HuH-7.5 (cell line): ENCODE data around the gene CDK6.

Experiments
- DNase-seq: peaks from one replicate; pipeline ENCODE4 v3.0.0; 2011; ENCODE audit warnings: low spot score

Gene CDK6

DNA sequence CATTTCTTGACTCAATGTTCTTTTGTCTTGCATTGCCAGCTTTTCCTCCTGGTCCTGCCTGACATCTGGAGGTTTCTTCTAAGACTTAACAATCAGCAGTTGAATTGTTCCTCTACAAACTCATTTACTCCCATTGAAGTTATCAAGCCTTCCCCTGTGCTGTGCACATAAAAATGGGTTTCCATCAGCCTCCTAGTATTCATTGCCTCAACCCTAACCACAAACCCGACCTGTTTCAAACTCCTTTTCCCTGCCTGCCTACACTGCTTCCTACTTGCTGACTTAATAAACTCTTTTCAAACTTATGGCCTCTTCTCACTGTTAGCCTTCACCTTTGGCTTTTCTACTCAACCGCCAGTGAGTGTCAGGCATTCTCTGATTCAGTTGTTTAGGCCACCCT lies 9.4 kb upstream of the CDK6 start:
- no peak for DNase-seq

DNA sequence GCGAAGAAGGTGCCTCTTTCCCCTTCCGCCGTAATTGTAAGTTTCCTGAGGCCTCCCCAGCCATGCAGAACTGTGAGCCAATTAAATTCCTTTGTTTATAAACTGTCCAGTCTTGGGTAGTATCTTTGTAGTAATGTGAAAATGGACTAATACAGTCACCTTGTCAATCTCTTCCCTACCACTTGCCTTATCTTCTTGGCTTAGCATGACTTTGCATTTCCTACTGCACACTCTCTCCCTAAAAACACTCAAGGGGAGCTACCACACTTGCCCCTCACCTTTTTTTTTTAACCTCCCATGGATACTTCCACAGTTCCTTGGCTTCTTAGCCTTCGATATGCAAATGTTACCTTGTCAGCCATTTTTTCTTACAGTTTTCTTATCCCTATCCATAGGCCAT lies 7.4 kb upstream of the CDK6 start:
- DNase-seq: no peak

DNA sequence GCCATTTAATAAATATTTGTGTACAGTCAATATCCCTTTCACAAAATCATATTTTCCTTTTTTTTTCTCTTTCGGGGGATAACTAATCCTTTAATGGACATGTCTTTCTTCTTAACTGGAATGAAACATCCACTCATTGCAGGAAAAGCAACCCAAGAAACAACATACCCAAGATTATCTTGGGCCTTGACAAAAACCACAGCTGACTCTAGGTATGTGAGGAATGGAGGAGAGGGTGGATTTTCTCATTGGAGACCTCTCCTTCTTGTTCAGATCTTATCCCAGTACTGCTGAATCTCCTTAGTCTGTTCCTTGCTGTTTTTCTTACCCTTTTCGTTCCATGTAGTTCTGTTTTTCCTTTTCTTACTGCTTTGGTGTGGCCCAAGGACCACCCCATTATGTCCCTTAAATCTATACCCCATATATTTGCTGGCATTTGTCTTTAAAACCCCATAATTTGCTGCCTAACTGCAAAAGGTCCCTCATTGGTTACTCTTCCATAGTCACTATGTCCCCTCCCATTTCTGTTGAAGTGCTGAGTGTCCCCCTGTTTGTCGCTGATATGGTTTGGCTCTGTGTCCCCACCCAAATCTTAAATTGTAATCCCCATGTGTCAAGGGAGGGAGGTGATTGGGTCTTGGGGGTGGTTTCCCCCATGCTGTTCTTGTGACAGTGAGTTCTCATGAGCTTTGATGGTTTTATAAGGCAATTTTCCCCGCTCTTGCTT lies 6.8 kb upstream of the CDK6 start:
- DNase-seq: no peak

DNA sequence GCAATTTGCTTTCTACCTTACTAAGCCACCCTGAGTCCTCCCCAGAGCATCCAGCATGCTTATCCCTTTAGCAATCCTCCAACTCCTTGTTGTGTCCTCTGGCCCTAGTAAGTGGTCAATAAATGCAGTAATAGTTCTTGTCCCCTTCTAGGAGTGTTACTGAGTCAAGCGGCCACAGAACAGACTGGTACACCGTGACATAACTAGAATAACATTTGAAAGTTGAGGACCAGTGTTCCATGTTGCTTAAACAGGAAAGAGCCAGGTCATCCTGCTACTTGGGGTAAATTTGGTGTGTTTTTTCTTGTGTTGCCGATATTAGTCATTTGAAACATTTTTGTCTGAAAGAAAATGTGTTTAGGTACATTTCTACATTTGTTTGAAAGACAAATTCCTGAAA lies 4.8 kb upstream of the CDK6 start:
- DNase-seq: no peak

DNA sequence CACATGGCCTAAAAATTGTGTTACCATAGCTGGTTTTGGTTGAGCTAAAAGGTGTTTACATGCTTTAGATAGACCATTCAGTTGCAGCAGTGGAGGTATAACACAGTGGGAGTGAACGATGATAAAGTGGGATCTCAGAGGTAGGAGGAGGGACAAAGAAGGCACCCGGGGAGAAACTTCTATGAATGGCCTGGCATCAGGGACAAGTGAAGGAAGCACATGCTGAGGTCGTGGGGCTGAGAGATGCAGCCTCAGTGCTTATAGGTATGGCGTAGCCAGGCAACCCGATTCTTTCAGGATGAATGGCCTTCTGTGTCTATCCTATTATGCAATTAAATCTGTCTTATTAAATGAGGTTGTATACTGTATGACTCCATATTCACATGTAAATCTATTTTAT lies 3.9 kb upstream of the CDK6 start:
- DNase-seq: no peak

DNA sequence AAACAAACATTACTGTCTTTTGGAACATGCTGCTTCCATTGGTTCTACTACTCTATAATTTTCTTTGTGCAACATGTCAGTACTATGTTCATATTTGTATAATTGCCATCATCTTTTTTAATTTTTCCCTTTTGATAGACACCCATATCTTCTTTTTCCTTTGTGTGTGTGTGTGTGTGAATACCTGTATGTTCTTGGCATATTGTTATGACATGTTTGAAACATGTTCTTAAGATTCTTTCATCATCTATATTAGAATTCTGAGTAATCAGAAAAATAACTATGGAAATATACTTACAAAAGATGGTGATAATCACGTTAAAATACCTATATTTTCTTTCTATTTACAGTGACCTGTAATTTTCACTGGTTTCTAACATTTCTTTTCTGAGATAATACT lies 3.5 kb upstream of the CDK6 start:
- no peak for DNase-seq

DNA sequence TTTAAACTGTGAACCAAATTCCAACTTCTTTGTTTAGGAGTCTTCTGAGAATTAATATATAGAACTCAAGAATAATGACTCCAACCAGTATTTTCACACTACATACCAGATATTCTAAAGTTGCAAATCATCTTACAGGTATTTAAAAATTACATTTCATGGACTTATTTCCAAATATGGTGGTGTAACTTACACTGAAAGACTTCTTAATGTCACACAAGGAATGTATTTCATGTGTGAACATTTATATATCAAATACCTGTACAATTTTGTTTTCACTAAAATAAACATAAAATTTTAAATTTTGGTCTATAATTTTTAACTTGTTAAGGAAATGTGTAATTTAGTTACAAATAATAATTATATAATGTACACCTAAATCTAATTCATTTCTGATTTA lies 2.6 kb upstream of the CDK6 start:
- no peak for DNase-seq

DNA sequence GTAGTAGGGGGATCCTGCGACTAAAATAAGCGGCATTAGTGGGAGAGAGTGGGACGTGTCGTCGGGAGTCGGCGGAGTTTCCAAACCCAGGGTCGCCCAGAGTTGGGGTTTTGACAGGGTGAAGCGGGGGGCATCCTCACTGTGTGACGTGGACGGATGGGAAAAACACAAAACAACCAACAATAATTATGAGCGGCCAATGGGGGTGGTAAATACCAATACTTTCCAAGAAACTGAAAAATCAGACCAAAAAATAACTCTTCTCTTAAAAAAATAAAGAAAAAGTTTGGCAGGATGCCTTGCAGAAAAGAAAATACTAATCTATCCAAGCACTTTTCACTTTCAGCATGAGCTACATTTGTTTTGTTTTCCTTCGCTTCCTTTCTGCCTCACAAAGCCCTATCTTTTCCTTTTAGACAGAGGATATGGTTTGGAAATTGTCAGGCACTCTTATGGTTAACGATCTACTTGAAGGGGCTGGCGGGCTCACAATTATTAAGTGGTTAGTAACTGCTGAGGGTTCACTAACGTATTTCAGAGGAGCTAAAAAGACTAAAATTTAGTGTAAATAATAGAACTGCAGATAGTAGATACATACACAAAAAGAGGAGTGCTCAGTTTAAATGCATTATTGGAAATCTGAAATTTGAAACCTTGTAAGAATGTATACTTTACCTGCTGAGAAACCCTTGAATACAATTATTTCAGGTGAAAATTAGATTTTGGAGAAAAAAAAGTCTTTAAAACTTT lies 802 bp upstream of the CDK6 start:
- DNase-seq: no peak

DNA sequence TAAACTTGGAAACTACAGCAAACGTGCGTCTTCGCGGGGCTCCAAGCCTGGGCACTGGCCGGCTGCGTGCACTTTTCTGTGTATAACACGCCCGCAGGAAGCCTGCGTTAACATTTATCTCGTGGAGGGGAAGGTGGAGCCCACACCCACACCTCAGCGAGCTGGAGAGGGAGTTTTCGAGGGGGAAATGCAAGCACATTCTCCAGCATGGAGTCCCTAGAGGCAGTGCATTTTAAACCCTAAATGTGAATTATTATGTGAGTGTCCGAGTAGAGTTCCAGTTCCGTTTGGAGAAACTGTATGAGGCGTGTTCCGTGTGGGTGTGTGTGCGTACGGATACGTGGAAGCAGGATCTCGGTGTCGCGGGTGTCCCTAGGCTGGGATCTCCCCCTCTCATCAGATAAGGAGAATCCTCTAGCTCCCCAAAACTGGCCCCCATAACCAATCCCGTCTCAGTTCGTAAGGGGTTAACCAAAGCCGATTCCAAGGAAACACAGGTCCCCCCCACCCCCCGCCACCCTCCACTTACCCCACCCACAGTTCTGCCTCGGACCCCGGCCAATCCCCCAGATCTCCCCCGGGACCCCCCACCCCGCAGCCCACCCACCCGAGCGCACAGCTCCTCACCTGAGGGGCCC lies 403 bp downstream of the CDK6 start:
- DNase-seq: peak; percentile 23

DNA sequence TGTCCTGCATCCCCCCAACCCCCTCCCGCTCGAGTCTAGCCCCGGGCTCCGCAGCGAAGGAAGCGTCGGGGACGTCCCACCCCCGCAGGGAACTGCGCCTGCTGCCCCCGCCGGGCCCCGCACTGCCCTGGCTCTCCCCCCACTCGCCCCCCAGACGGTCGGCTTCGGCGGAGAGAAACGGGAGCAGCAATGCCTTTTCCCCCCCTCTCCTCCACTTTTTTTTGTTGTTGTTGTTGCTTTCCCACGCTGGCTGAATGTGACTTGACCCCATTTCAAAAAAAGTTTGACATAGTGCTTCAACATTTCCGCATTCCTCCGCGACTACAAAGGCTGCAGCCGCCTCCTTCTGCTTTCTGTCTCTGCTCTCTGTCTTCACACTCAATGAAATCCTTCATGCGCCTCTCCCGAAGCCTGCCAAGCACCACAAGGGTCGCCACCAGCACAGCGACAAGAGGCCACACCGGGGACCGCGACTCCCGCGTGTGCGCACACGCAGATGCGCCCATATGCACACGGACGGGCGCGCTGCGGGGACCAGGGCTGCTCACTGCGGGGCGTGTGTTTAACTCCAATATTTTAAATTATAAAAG lies 1.0 kb downstream of the CDK6 start:
- DNase-seq: peak; percentile 39

DNA sequence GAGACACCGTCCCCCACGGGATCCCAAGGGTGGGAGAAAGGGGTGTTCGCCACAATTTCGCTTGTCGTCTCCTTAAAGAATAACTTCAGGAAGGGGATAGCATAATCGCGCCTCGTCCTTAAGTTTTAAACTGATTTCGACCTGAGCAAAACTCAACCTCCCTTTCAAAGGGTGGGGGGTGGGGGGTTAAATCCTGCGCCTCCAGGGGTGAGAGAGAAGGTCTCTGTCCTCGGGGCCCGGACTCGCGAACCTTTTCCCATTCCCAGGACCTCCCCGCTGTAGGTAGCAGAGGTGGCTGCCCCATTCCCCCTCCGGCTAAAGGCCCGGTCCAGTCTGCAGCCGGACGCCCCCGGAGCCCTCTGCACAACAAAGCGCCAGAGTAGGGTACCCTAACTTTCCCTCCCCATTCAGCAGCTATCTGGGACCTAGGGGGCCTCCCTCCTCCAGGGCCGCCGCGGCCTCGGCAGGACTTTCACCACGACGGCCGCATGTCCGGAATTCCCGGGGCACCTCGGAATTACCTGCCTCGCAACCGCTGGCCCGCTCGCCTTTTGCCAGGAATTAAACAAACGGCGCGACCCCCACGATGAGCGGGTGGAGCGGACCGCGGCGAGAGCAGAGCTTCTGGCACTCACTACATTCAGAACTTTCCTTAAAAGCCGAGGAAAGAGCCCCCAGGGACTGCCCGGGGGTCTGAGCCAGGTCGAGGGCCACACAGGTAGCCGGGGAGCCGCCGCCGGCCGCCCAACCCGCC lies 1.7 kb downstream of the CDK6 start:
- DNase-seq: peak; percentile 34

DNA sequence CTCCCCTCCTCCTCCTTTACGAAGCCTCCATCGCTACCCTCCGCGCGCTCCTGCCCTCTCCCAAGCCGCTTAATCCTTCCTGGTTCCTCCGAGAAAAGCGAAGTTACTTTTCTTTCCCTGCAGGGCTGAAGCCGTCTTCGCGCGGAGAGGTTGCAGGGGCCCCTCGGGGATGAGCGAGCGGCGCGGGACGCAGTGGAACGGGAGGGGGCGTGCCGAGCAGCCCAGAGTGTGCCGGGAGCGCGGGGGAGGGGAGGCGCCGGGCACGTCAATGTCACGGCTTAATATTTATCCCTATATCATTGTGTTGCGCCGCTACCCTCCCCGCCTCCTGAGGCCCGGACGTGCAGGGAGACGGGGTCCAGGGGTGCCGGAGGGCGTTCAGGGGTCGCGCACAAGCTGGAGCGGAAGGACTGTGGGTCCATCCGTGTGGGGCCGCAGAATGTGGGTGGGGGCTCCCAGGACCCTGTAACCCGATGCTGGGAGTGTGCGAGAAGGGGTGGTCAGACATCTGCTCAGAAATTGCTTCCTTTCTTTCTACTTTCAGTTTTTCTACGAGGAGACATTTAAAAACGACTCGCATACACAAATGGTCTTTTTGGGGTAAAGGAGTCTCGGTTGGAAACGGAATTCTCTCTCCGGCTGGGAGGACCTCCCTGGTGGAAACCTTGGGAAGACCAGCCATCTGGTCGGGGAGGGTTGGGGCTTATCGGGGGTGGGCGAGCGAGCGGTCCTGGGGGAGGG lies 2.4 kb downstream of the CDK6 start:
- DNase-seq: peak; percentile 51

DNA sequence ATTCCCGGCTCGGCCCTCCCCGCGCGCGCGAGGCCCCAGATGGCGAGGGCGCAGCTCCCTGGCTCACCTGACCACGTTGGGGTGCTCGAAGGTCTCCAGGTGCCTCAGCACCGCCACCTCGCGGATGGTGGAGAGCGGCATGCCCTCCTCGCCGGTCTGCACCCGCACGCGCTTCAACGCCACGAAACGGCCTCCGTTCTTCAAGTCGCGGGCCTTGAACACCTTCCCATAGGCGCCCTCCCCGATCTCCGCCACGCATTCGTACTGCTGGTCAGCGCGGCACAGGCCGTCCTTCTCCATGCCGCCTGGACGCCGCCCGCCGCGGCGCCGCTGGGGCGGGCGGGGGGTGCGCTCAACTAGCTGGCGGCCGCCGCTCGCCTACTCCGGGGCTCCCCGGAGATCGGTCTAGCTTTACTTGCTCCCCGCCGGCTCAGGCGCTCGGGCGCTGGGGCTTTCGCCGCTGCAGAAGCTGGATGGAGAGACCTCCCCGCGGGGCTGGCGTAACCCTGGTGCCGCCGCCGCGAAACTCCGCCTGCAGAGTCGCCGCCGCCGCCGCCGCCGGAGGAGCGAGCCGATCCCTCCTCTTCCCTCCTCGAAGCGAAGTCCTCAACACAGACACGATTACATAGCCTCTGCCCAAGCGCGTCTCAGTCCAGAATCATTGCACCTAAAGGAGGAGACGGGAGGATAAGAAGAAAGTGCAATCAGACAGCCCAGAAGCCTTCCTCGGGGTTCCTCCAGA lies 3.2 kb downstream of the CDK6 start:
- peak; percentile 61 for DNase-seq

DNA sequence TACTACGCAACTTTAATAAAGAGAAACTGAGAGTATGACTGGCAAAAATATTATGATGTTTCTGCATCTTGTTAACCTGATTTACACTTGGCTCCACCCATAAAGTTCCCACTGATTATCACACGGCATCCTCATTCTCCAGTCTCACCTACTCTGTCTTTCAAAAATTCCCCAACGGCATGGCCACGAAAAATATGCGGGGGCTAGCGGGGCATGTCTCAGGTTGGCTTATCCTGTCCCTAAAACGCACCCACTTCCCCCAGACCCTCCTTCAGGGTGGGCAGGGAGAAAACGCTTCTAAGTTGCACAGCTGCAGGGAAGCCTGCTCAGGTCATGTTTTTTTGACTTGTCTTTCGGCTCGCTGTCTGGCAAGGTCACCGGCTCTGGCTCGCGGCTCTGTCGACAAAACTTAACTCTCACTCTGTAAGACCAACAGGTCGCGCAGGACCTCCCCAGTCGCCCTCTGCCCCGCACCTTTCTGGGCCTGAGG lies 3.8 kb downstream of the CDK6 start:
- no peak for DNase-seq

DNA sequence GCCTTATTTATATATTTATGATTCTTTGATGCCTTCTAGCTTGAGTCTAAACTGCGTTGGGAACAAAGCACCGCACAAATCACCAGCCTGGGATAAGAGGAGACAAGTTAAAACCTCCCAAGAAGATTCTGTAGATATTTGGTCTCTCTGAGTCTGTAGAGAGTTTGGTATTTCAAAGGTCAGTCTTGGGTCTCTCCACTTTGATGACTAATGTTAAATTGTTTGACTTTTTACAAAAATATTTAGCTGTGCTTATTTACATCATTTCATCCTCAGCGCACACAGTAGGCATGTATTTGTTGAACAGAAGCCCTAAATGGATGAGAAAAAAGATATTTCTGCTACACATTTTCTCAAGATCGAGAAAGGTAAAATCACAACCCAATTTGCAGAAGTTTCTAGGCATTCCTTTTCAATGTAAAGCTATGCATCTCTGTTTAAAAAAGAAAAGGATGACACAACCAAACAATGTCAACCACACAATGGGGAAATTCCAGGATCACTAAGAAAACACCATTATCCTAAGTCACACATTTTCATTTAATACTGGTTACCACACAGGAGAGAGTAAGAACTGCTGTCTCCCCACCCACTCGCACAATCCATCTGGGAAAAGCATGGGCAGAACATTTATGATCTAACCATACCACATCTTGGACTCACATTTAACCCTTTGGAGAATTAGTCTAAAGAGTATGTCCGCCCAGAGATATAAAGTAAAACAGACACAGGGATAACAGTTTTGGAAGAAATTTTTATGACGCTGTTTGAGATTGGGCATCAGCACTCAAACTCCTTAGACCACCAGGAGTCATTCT lies 4.4 kb downstream of the CDK6 start:
- DNase-seq: no peak

DNA sequence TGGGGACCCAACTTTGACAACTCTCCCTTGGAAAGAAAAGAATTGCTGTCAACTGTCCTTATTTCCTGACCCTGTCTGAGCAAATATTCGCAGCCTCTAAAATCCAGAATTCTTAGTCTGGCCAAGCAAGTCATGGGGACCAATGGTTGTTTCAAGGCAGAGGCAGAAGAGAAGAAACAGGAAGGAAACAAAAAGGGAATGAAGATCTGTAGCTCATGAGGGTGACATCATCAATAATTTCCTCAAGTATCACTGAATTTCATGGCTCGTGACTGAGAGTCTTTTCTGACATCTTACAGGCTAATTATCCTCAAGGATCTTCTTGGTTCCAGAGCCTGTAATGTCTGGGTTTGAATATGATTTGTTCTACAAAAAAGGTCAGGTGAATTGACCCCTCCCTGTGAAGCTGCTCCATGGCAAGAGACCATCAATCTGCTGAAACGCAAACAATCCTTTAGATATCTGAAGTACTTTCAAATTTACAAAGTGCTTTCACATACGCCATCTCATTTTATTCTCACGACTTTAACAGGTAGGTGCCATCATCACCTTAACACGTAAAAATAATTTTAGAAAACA lies 5.8 kb downstream of the CDK6 start:
- no peak for DNase-seq

DNA sequence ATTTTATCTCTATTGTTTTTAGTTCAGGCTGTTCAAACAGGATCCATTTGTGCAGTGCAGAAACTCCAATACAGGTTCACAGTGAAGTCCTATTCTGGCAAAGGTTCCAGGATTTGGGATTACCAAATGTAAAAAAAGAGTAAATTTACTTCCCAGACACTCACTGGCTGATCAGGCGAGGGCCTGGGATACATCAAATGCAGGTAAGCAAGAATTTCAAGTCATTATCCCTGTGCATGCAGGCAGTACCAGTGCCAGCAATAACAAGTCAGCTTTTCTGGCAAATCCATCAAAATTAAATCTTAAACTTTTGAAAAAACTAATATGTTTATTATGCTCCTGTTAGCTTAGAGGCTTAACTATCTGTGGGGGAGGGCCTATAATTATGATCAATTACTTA lies 6.3 kb downstream of the CDK6 start:
- no peak for DNase-seq

DNA sequence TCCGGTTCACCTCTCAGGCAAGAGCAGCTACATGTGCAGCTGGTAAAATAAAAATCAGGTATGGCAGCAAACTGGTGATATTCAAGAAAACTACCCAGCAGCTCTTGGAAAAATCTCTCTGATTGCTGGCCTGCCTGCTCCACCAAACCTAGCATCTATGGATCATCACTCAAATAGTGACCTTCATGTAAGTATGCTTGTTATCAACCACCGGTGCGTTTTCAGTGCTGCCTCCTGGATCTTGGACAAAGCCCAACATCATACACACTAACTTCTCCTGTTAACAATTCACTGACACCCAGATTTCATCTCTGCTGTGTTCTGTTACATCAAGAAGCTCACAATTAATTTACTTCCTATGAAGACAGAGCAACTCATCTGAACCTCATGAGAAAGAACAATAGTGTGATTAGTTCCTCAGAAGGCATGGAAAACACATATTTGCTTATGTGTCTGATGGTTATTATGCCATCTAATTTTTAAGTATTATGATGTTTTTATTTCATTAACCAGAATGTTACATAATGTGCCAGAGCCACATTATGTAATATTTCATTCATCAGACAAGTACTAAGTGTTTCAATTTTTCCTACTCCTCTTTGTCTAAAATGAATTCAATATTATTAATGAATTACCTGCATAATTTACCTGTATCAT lies 8.8 kb downstream of the CDK6 start:
- DNase-seq: no peak
